ENCODE results near the gene LCN10.

DNA sequence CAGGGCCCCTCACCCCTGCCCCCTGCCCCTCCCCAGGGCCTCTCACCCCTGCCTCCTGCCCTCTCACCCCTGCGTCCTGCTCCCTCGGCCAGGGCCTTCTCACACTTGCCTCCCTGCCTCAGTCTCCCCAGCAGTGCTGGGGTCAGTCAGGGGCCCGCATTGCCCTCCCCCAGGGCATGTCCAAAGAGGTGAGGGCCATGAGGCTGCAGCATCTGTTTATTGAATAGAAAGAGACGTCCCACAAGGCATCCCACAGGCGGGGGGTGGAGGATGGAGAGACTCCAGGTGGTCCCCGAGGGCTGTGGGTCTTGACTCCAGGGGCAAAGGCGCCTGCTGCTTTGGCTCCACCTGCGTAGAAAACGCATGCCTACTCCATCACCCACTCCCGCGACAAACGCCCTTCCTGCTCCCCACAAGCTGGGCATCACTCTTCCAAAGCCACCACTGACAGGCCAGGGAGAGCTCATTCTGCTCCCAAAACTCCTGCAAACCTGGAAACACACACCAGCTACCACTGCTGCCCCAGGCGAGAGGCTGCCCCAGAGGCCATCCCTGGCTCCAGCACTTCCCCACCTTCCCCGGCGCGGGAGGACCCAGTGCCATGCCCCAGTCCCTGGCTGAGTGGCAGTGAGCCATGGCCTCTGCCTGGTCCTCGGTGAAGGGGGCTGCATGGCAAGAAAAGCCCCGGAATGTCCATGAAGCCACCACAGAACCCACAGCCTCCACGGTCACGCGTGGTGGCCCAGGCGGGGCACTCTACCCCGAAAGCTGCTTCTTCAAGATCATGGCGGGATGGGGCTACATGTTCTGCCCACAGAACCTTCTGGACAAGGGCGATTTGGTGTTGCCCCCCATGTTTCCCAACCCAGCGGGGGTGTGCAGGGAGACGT is 16.9 kb upstream of the LCN10 start:
- TF ChIP-seq, protein P1, sequence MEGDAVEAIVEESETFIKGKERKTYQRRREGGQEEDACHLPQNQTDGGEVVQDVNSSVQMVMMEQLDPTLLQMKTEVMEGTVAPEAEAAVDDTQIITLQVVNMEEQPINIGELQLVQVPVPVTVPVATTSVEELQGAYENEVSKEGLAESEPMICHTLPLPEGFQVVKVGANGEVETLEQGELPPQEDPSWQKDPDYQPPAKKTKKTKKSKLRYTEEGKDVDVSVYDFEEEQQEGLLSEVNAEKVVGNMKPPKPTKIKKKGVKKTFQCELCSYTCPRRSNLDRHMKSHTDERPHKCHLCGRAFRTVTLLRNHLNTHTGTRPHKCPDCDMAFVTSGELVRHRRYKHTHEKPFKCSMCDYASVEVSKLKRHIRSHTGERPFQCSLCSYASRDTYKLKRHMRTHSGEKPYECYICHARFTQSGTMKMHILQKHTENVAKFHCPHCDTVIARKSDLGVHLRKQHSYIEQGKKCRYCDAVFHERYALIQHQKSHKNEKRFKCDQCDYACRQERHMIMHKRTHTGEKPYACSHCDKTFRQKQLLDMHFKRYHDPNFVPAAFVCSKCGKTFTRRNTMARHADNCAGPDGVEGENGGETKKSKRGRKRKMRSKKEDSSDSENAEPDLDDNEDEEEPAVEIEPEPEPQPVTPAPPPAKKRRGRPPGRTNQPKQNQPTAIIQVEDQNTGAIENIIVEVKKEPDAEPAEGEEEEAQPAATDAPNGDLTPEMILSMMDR (IDR thresholded peaks at IDR 0.05) = no peak
- no peak for TF ChIP-seq POLR2A (IDR thresholded peaks at IDR 0.05)
- TF ChIP-seq POLR2AphosphoS5 (IDR thresholded peaks at IDR 0.05; ENCODE audit: insufficient read depth in 1 of 2, low read depth in 1 of 2) = no peak

All from vagina (tissue), 2 donors.